HG03175 (cell line): ENCODE data around the gene MYO18B.

Experiments used
- ATAC-seq: cut with Tn5 transposase; IDR thresholded peaks from one replicate; pipeline ENCODE4 v1.9.1; 2021; ENCODE audit warnings: mild to moderate bottlenecking, moderate library complexity; ENCODE audit not compliant: unreplicated experiment

Gene MYO18B

DNA sequence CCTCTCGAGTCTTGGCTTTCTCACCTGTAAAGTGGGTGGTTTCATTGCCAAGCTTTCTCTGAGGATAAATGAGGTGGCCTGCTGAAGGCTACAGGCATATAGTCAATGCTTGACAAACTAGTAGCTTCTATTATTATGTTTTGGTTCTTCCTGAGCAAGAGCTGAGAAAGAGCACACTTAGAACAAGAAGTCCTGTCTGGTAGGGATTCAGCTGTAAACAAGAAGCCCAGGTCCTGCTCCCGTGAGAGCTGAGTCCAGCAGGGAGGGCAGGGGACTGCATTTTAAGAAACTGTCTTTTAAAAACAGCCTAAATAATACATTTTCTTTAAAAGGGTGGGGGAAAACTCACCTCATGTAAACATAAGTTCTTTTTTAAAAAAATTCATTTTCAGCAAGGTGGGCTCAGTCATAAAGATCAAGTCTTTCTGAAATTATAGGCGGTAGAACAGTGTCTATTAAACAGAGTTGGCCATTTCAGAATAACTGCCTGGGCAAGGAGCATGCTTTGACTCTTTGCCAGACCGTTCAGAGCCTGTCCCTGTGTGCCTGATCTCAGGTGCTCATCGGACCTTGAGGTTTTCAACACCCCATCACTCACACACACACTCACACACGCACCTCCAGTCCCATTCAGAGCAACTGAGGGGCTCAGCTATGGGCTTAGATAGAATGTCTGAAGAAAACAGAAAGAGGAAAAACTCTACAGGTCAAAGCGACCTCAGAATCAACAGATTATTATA, 29.2 kb upstream of the MYO18B start:
- ATAC-seq = no peak

DNA sequence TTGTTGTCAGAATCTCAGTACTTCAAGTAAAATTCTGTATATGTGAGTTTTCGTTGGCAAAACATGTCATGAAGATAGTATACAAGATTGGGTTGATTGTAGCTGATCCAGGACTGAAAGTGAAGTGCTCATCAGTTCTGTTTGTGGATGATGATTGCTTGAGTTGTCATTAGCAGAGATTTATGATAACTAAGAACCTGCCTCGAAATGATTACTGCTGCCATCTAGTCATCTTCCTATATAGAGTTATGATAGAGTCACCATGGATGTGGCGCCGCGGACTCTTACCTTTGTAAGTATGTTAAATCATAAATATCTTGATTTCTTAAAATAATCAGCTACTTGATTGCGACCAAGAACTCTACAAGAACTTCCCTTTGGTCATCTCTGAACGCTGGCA, 27.9 kb upstream of the MYO18B start:
- no peak for ATAC-seq

DNA sequence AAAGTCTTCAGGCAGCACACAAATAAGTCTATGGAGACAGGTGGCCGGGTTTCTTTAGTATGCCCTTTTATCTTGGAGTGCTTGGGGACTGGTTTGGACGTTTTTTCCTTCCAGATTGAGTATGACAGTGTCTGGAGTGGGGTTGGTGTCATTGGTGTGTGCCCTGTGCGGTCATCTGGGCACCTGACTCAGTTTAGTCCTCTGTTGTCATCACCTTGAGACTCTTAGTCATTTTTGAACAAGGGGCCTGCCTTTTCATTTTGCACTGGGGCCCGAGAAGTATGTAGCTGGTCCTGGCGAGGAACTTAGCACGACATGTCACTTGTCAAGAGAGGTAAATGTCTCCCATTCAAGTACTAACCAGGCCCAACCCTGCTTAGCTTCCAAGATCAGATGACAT, 27.2 kb upstream of the MYO18B start:
- no peak for ATAC-seq

DNA sequence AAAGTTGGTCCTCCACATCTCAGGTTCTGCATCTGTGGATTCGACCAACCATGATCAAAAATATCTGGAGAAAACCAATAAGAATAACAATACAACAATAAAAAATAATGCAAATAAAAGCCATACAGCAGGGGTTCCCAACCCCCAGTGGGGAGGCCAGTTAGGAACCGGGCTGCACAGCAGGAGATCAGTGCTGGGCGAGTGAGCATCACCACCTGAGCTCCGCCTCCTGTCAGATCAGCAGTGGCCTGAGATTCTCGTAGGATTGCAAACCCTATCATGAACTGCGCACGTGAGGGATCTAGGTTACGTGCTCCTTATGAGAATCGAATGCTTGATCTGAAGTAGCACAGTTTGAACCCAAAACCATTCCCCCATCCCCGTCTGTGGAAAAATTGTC, 25.4 kb upstream of the MYO18B start:
- no peak for ATAC-seq

DNA sequence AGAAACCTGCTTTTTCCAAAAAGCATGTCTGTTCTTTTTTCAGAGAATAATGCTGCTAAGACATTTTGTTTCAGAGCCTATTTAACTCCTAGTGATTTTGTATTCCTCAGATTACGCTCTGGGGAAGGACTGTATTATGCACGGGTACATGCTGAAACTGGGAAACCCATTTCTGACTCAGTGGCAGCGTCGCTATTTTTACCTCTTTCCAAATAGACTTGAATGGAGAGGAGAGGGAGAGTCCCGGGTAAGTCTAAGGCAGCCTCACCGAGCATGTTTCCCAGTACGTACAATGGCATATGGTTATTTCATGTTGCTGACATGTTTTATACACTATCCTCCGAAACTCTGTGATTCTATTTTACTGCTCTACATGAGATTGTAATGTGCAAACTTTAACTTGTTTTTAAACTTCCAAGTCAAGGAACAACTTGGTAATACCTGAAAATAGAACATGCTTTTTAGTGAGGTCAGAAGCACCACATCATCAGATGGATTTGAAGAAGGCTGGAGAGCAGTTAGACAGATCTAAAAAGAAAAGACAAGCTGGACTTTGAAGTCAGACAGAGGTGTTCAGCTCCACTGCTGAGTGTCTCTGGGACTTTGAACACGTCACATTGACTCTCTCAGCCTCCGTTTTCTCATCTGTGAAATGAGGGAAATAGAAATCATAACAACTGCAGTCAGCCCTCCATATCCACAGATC, 23.7 kb upstream of the MYO18B start:
- no peak for ATAC-seq

DNA sequence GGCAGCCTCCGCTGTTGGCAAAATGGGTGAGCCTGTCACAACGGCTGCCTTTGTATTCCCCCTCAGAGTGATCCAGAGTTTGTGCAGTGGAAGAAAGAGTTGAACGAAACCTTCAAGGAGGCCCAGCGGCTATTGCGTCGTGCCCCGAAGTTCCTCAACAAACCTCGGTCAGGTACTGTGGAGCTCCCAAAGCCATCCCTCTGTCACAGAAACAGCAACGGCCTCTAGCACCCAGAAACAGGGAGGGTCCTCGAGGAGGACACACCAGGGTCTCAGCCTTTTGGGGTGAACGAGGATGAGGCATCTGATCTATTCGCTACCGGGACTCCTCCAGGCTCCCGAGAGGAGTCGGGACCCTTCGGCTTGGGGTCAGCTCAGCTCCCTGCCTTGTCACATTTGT, 19.8 kb upstream of the MYO18B start:
- no peak for ATAC-seq

DNA sequence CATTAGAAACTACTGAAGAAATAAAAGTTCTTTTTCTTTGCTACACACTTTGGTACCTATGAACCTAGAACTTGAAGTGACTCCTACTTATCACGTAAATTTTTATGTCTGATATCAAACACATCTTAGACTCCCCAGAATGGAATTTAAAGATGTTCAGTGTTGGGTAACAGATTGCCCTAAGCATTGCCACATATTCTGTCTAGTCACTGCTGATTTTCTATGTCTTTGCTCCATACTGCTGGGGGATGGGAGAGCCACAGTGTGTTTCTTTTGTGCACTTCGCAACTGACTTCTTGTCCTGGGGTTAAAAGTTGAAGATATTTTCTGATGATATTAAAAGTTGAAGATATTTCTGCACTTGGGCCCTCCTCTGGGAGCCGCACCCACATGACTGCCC, 19.4 kb upstream of the MYO18B start:
- ATAC-seq = no peak

DNA sequence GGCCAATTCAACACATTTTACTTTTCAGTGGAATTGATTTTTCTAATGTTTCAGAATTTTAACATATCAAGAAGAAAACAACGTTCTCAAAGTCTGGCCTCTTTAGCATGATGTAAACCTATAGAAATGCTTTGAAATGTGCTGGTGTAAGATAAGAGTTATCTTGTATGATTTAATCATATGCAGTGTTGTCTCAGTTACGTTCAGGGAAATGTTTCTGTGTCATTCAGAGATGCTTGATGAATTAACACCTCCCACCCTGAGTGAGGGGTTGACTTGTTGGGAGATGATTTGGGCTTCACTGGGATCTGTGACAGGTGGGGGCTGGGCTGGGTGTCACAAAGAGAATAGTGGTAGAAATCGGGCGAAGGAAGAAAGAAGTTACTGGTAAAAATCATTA, 15.7 kb upstream of the MYO18B start:
- no peak for ATAC-seq

DNA sequence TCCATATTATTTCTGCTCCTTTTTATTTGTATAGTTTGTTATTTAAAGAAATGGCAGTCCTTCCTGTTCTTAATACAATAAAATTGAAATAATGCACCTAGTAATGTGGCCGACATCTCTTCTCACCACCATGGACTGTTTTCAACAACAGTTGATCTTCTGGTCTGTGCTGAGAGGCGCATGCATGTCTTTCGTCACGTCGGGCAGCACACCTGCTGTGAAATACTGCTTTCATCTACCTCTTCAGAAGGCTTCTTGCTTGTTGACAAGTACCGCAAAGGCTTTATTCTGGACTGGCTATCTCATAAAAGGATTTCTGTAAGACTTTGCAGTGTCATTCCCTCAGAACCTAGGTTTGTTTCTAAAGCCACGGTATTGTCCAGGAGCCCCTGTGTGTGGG, 13.9 kb upstream of the MYO18B start:
- ATAC-seq = no peak

DNA sequence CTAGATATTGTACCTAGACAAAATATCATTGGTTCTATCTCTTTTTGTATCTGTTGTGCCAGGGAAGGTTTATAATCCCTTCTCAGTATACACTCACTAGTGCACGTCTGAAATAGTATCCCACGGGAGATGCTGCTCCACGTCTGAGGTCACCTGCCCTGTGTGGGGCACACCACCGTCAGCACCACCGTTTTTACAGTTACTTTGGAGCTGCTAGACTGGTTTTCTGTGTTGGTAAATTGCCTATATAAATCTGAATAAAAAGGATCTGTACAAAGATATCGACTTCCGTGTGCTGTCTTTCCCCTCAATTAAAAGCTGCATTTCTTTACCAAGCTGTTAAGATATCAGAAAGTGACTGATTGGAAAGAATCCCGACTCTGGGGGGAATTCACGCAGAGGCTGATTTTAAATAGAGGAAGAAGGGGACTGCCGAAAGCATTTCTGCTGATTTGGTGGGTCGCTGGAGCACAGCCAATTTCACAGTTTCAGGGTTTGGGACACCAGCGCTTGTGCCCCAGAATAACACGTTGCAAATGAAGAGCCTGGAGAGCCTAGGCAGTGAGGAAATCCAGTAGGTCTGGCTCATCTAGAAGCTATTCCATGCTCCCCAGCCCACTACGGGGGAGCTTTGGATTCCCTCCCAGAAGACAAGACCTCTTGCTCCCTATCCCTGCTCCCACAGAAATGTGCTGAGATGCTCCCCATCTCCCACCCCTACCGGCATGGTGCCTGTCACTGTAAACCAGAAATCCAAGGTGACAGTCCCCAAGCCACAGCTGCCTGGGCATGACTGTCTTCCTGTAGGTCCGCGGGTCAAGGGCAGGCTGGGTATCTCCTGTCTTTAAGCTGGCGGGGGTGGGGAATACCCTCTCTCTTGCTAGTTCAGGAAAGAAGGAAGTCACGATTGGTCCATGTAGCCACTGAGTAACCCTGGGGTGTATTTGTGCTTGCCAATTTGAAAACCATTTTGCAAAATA, 12.7 kb upstream of the MYO18B start:
- ATAC-seq = no peak

DNA sequence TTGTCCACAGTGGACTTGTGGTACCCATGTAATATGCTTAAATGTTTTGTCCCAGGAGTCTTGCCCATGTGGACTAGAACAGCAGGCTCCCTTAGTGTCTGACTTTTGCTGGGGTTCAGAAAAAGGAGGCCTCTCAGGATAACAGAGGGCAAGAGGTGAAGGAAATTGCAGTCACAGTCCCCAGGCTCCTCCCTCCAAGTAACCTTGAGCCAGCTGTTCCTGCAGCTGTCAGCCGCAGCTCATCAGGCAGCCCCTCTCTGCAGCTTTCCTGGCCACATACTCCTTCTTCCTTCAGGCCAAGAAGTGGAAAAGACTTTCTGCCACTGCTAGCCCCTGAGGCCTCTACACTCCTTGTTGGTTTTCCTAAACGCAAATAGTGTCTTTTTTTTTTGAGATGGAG, 6.3 kb upstream of the MYO18B start:
- ATAC-seq = no peak

DNA sequence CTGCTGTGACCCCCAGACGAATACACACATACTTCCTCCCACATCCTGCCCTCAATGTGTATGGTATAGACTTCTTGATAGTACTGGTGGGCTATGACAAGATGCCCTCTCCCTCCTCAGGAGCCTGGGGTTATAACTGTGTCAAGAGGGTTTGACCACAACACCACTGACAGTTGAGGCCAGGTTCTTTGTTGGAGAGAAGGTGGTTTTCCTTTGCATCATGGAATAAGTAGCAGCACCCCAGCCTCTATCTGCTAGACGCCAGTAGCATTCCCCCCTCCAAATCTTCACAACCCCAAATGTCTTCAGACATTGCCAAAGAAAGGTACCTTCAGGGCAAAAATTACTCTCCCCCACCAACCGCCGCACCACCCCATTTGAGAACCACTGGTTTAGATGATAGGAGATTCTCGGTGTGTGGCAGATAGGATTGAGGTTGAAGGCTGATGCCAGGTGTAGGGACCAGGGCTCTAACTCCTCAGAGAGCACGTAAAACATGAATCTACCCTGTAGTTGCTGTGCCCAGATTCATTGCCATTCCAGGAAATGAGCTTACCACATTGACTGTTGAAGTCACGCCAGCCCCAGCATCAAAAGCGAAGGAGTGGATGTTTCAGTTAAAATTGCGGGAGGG, 5.5 kb upstream of the MYO18B start:
- no peak for ATAC-seq

DNA sequence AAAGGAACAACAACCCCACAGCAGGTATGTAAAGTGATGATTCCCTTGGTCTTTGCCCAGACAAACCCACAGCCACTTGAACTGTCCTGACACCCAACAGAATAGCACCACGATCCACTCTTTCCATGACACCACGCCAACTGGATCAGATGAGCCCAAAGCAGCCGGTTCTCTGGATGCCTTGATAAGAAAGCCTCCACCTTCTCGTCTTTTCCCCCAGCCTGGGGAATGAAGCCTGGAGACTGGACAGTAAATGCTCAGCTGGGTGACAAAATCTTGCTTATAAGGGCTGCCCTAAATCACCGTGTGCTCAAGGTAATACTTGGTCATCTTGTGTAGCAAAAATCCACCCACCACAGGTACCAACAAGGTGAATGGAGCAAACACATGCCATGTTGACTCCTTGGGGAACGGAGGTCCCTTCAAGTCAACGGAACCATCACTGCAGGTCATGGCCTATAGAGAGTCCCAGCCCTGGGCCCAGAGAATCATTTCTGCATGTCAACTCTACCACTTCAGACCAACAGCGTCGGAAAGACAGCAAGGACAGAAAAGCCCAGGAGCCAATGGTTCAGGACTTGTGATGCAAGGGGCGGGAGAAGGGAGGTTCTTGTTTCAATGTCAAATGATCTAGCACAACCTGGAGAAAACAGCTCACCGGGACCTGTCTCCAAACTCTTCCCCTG, 2.2 kb upstream of the MYO18B start:
- no peak for ATAC-seq

DNA sequence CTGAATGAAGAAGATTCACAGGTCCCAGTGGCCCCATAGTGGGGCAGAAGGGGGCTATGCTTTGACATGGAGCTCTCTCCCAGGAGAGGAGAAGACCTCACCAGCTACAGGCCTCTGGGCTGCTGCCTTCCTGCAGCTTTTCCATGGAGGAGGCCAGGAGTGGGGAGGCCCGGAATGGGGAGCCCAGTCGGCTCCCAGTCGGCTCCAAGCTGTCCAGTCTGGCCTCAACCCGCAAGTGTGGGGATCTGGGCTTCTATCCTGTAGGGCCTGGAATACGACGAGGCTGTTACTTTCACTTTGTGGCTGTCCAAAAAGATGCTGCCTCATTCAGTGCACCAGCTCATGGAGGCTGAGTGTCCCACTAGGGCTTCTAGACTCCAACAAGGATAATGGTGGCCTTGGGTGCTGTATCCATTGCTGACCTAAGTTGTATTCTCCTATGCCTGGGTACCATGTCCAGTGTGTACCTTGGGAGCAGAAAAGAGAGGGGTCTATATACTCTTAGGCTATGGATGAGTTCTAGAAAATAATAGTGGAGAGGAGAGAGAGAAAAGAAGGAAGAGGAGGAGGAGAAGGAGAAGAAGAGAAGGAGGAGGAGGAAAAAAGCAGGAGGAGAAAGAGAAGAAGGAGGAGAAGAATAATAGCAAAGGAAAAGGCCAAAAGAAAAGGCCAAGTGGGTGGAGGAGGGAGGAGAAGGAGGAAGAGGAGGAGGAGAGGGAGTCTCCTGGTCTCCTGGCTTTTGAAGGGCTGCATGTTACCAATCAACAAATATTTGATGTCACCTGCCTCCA, 1.1 kb downstream of the MYO18B start:
- no peak for ATAC-seq

DNA sequence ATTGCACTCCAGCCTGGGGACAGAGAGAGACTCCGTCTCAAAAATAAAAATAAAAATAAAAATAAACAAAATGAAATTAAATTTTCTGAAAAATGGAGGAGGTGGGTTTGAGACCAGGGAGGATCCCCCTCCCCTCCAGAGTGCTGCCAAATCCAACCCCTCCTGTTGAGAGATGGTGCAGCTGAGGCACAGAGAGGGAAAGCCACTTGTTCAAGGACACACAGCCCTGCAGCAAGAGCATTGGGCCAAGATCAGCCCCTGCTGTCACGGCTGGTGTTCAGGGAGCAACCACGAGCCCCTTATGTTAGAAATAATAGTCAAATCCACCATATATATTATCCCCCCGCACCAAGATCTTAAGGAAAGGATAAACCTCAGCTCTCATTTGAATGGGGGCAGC, 2.7 kb downstream of the MYO18B start:
- ATAC-seq = no peak

DNA sequence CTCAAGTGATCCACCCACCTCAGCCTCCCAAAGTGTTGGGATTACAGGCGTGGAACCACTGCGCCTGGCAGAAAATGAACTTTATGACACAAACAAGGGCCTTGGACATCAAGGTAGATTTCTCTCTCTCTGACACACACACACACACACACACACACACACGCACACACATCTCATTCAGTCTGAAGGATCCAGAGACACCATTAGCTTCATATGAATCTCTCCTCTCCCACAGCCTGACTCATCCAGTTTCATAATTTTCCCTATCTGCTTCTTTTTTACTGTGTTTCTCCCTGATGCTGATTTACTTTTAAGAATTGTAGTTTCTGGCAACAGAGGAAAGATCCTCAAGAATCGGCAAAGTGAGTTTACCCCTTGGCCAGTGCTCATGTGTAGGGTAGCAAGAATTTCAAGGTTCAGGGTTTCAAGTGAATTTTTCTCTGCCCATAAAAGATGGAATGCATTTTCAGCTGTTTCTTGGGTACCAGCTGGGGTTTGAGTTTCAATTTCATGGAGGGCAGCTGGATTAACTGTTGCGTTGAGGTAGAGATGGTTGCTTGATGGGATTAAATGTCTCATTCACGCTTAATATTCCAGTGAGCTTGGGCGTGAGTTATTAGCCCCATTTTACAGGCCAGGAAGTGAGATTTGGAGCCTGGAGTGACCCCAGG, 3.5 kb downstream of the MYO18B start:
- ATAC-seq = no peak

DNA sequence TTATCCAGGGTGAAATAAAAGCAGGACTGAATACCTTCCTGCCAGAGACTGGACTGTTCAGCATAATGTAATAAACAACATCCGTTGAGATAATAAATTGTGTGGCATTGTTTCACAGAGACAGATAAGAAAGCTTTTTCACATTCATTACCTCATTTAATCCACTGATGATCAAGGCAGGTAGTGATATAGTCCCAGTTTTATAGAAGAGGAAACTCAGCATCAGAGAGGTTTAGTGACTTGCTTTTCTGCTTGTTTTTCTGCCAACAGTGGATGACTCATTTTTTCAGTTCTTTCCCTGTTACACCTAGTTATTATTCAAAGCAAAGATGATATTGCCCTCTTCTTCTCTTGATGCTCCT, 4.0 kb downstream of the MYO18B start:
- no peak for ATAC-seq

DNA sequence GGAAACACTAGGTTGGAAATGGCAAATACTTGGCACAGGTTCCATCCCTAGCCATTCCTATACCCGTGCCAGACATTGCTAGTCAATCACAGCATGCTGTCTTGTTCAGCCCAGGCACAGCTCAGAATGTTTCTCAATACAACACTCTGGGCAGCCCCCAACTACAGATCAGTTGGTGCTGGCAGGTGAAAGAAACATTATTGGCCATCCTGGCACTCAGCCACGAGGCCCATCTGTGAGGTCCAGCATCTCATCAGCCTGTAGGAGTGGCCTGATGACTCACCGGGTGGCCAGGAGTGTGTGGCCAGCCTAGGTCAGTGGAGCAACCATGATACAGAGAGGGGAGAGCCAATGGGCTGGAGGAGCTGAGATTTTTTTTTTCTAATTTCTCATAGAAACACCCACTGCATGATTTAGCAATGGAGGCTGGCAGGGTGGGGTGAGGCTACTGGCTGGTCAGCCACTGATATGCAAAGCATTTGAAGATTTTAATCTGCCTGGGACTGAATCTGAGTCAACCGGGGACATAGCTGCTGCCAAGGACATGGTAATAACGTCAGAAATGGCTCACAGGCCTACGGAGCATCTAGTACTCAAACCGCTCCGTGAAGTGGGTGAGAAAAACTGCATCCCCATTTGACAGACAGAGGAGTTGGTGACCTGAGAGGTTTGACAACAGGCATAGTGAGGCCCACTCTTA, 5.4 kb downstream of the MYO18B start:
- ATAC-seq = no peak

DNA sequence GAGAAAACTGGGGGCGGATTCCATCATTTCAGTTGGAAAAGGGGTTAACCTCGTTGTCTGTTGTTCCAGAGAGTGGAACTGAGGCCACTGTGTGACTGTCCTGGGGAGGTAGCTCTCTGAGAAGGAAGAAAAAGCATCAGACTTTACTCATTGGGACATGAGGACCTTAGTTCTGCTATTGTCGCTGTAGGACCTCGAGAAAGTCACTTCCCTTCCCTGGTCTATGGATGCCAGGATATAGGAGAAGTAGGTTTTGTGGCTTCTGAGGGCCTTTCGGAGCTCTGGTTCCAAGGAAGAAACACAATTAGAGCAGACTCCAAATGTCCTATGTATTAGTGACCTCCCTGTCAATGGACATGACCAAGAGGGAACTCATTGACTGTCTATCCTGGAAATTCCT, 6.2 kb downstream of the MYO18B start:
- no peak for ATAC-seq
